HG03460 (cell line): ENCODE data around the gene MCM5.
"Not testable (repeated sequence)": the region's sequence is repeated elsewhere in the genome, so short reads cannot be mapped to it uniquely, and the experiment has no call there.

Experiments
- ATAC-seq: cut with Tn5 transposase; IDR thresholded peaks from one replicate; pipeline ENCODE4 v1.9.1; 2021; ENCODE audit not compliant: unreplicated experiment

The MCM5 gene

DNA sequence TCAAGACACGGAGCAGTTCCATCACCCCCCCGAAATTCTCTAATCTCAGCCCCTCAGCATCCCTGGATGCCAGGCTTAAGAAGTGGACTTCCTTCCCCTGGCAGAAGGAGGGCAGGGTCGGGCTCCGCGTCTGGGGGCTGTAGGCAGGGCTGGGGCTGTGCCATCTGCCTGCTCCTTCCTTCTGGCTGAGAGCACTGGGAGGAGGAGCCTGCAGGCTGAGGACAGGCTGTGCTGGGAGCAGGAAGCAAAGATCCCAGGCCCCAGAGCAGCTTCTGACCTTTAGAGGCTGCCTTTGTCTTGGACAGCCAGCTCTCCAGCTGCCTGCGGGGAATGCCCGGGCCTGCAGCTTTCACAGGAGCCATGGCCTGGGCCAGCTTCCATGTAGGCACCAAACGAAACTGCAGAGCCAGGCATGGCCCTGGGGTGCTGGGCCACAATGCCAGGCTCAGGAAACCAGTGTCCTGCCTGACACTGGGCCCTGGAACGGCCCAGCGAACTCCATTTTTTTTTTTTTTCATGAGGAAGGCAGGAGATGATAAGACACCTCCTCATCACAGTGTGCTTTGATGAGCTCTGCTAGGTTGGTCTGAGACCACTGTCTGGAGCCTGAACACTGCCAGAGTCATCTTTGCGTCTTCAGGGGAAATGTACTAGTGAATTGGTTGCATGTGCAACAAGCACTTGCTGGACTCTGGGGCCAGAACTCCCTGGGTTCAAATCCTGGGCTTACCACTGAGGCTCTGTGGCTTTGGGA, 67.9 kb downstream of the MCM5 start:
- ATAC-seq, result no peak

DNA sequence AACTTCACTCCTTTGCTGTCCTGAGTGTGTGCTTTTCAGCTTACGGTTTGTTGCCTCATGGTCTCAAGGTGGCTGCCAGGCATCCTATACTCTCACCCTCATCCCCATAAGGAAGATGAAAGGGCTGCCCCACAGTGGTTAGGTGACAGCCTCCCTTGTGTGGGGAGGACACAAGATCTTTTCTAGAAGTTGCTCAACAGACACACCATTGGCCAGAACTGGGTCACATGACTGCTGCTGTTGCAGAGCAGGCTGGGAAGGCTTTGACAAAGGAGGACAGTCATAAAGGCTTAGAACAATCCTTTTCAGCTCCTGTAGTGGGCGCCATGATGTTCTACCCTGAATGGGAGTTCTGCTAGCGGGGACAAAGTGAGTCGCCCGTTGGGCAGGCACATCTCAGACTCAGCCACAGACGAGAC, 71.0 kb downstream of the MCM5 start:
- no peak for ATAC-seq

DNA sequence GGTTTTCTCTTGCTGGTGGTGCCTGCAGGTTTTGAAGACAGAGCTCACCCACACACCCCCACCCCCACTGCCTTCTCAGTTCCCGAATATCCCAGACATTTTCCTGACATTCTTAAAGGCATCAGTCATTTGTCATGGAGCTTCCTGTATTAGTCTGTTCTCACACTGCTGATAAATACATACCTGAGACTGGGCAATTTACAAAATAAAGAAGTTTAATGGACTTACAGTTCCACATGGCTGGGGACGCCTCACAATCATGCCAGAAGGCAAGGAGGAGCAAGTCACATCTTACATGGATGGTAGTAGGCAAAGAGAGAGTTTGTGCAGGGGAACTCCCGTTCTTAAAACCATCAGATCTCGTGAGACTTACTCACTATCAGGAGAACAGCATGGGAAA, 71.6 kb downstream of the MCM5 start:
- ATAC-seq, result not testable (repeated sequence)

DNA sequence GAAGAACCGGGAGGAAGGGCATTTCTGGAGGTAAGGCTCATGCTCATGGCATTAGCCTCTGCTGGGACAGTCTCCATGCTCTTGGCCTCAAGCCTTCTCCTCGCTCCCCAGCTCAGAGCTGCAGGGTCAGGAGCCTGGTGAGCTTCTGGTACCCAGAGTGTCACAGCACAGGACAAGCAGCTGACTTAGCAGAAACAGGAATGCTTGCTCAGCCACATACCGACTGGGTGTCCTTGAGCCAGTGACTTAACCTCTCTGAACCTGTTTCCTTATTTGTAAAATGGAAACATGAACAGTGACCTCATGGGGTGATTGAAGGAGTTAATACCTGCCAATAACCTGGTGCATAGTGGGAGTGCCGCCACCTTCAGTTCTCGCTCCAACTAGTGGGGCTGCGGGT, 72.5 kb downstream of the MCM5 start:
- no peak for ATAC-seq

DNA sequence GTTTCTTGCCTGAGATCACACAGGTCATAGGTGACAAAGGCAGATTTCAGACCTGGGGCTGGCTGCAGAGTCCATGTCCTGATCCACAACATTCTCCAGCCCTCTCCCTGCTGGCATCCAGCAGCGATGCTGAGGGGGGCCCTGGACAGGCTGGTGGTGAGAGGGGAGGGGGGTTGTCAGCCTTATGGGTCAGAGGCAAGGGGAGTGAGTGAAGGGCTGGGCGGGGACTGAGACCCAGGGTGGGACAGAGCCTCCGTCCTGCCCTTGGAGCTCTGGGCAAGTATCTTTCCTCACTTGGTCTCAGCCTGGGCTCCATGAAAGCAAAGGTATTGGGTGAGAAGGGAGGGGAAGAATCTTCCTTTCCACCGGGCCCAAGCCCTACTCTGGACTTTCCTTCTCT, 74.0 kb downstream of the MCM5 start:
- ATAC-seq, result no peak
